Stimulated activated naive CD8-positive, alpha-beta T cell treated with anti-CD3 and anti-CD28 coated beads, Interleukin-15, Interleukin-2, amounts not matched to agents 100 ng/mL and 50 ng/mL, for 24 hours (primary cell): ENCODE data around the gene TMCO6.

Source experiments
- H3K27ac Mint-ChIP-seq: one replicate; pipeline ENCODE4 v1.8.0; 2021; ENCODE audit warnings: mild to moderate bottlenecking, mixed read lengths
- H3K27me3 Mint-ChIP-seq: one replicate; pipeline ENCODE4 v1.8.0; 2021; ENCODE audit warnings: mixed read lengths
- H3K36me3 Mint-ChIP-seq: one replicate; pipeline ENCODE4 v1.8.0; 2021; ENCODE audit warnings: low read depth, mixed read lengths
- H3K4me1 Mint-ChIP-seq: one replicate; pipeline ENCODE4 v1.8.0; 2021; ENCODE audit warnings: low read depth, mixed read lengths
- H3K4me3 Mint-ChIP-seq: one replicate; pipeline ENCODE4 v1.8.0; 2021; ENCODE audit warnings: mild to moderate bottlenecking, mixed read lengths
- H3K9me3 Mint-ChIP-seq: one replicate; pipeline ENCODE4 v1.8.0; 2021; ENCODE audit warnings: mixed read lengths

Gene TMCO6

GRCh38 chr5:140673187-140673976, 34.1 kb downstream of the TMCO6 start, which contains the start of gene DND1:
DND1 (minus strand) TSS chr5:140673576; CDS start chr5:140673542, 34 bp downstream.
- Mint-ChIP-seq H3K27me3 (no peaks in the 10 kb centered on the region), H3K4me1 (peaks cover 4% of the 10 kb centered on the region), H3K27ac (peak within 1 kb of the TSS; percentile 31), H3K36me3 (peaks cover 67% of the 10 kb centered on the region), H3K4me3 (no peak within 1 kb of the TSS), H3K9me3 (no peaks in the 10 kb centered on the region)

GRCh38 chr5:140674211-140674610, 35.0 kb downstream of the TMCO6 start:
- Mint-ChIP-seq H3K9me3 (no peaks in the 10 kb centered on the region), H3K4me1 (no peaks in the 10 kb centered on the region), H3K4me3 (no peak overlapping the region), H3K27me3 (no peaks in the 10 kb centered on the region), H3K36me3 (peaks cover 62% of the 10 kb centered on the region), H3K27ac (no peak overlapping the region)

DNA sequence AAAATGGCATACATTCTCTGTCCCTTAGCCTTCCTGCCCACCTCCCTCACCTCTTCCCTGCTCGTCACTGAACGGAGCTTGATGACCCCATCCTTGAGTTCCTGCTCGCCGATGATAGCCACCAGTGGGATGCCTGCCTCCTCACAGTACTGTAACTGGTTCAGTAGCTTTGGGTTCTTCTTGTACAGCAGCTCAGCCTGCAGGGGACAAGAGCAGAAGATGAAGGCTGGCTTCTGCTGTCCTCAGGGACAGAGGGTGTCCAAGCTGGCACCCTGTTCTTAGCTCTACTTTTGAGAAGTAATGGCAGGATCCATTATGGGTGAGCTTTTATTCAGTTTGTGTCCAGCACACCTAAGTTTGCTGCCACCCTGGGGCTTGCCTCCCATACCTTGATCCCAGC, 35.4 kb downstream of the TMCO6 start:
- H3K36me3 Mint-ChIP-seq, result peaks cover 62% of the 10 kb centered on the region
- H3K4me3 Mint-ChIP-seq, result no peak overlapping the region
- no peaks in the 10 kb centered on the region for H3K4me1 Mint-ChIP-seq
- H3K27ac Mint-ChIP-seq, result no peak overlapping the region
- no peaks in the 10 kb centered on the region for H3K9me3 Mint-ChIP-seq
- H3K27me3 Mint-ChIP-seq, result no peaks in the 10 kb centered on the region

- H3K4me3 Mint-ChIP-seq, result no peak overlapping the region
- H3K27ac Mint-ChIP-seq, result no peak overlapping the region
Measured at GRCh38 chr5:140677947-140678346, 38.7 kb downstream of the TMCO6 start.

GRCh38 chr5:140678993-140679392, 39.7 kb downstream of the TMCO6 start:
- H3K9me3 Mint-ChIP-seq, result no peaks in the 10 kb centered on the region
- no peaks in the 10 kb centered on the region for H3K27me3 Mint-ChIP-seq
- H3K36me3 Mint-ChIP-seq, result peaks cover 71% of the 10 kb centered on the region
- H3K27ac Mint-ChIP-seq, result no peak overlapping the region
- H3K4me3 Mint-ChIP-seq, result no peak overlapping the region
- H3K4me1 Mint-ChIP-seq, result no peaks in the 10 kb centered on the region

More at GRCh38 chr5:140677947-140678346, 38.7 kb downstream of the TMCO6 start:
- no peaks in the 10 kb centered on the region for H3K27me3 Mint-ChIP-seq
- H3K9me3 Mint-ChIP-seq, result no peaks in the 10 kb centered on the region
- H3K36me3 Mint-ChIP-seq, result peaks cover 70% of the 10 kb centered on the region
- no peaks in the 10 kb centered on the region for H3K4me1 Mint-ChIP-seq

DNA sequence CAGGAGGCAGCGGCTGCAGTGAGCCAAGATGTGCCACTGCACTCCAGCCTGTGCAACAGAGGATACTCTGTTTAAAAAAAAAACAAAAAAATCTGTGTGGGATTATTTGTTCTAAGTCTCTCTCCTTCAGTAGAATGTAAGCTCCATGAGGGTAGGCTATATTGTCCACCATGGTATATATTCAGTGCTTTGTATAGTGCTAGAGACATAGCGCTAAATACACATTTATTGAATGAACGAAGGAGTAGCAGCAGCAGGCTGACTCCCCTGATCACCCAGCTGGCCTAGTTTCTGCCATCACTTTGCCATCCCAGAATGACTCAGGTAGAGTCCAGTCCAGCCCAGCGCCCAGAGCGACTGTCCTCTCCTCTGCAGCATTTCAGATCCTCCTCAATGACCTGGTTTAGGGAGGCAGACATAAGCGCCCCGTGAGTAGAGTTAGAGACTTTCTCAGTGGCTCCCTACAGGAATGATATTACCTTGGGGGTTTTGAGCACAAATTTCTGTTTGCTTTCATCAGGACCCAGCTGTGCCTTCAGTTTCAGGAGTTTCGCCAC, 51.2 kb downstream of the TMCO6 start:
- peaks cover 53% of the 10 kb centered on the region for H3K4me1 Mint-ChIP-seq
- peak overlapping the region; percentile 93 for H3K27ac Mint-ChIP-seq
- no peaks in the 10 kb centered on the region for H3K27me3 Mint-ChIP-seq
- H3K9me3 Mint-ChIP-seq, result no peaks in the 10 kb centered on the region
- H3K36me3 Mint-ChIP-seq, result peaks cover 41% of the 10 kb centered on the region
- H3K4me3 Mint-ChIP-seq, result peak overlapping the region; percentile 97

DNA sequence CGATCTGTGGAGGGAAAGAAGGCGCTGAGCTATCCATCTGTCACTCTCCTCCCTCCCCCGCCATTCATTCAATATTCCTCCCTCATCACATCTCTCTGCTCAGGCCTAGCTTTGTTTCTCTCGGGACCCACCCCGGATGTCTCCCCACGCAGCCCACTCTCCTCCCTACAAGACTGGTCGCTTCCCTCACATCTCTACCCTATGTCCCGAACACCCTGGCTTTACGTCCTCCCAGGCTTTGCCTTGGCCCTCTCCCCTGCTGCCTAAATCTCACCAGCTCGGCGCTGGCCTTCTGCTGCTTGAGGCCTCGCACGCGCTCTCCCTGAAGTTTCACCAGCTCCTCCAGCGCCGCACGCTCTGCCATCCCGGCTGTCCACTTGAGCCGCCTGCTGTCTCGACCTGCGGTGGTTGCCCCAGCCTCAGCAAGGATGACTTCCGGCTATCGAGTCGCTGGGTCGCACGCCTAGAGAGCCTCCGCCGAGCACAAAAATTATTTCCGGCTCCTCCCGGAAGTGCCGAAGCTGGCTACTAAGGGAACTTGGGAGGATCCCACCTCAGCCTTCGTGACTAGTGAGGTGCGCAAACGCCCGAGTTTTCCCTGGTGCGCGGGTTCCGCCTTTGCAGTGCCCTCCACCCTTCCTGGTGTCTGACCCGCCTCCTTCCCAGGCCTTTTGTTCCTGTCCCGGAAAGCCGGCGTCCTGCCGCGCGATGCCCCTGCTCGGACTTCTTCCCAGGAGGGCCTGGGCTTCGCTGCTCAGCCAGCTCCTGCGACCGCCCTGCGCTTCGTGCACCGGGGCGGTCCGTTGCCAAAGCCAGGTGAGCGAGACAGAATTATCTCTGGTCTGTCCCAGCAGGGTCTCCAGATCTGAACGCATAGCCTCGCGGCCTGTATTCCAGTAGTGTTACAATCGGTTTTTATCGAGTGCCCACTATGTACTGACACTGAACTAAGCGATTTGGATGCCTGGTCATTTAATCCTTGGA, 52.0 kb downstream of the TMCO6 start, which contains the start of the genes HARS1 and HARS2:
HARS1 (minus strand) TSS at position 430 of the 984 bp plus-strand sequence; CDS start at position 364, 66 bp downstream.
HARS2 (plus strand) TSS at position 515 of the 984 bp plus-strand sequence; CDS start at position 709, 194 bp downstream.
- peaks cover 48% of the 10 kb centered on the region for H3K36me3 Mint-ChIP-seq
- peak within 1 kb of the TSS; percentile 97 for H3K4me3 Mint-ChIP-seq
- peak within 1 kb of the TSS; percentile 93 for H3K27ac Mint-ChIP-seq
- H3K27me3 Mint-ChIP-seq, result no peaks in the 10 kb centered on the region
- no peaks in the 10 kb centered on the region for H3K9me3 Mint-ChIP-seq
- H3K4me1 Mint-ChIP-seq, result peaks cover 60% of the 10 kb centered on the region

GRCh38 chr5:140694276-140694675, 55.0 kb downstream of the TMCO6 start:
- H3K4me3 Mint-ChIP-seq, result no peak overlapping the region
- H3K27me3 Mint-ChIP-seq, result no peaks in the 10 kb centered on the region
- peaks cover 61% of the 10 kb centered on the region for H3K36me3 Mint-ChIP-seq
- H3K4me1 Mint-ChIP-seq, result peaks cover 48% of the 10 kb centered on the region
- H3K9me3 Mint-ChIP-seq, result no peaks in the 10 kb centered on the region
- no peak overlapping the region for H3K27ac Mint-ChIP-seq
